ENCODE results near the gene MDFIC. TPM values are rescaled to one million over a fixed set of nuclear protein-coding genes. Genes with fewer than 3 reads are reported as not detected.

MDFIC gene
- total and polyA plus RNA-seq, 2 experiments from 2014 or later: 10.6 to 18.5 TPM

DNA sequence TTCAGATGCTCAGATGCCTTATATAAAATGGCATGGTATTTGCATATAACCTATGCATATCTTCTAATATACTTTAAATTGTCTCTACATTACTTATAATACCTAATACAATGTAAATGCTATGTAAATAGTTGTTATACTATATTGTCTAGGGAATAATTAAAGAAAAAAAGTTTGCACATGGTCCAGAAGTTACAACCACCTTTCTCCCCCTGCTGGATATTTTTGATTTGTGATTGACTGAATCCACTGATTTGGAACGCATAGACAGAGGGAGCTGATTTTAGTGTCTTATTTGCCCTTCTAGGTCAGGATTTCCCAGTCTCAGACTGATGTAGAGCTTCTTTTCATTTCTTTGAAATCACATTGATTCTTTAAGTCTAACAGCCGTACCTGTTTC, 31.8 kb downstream of the MDFIC start:
- no peaks in the 10 kb centered on the region for H3K36me3 ChIP-seq (replicated peaks; ENCODE audit: insufficient read depth, low read depth)
- no peaks in the 10 kb centered on the region for H3K9me2 ChIP-seq (replicated peaks; ENCODE audit: insufficient read depth)
- no peaks in the 10 kb centered on the region for H4K20me1 ChIP-seq (ENCODE audit: insufficient read depth, poor library complexity, severe bottlenecking)
- H3K4me1 ChIP-seq (ENCODE audit: insufficient read depth): no peaks in the 10 kb centered on the region
- DNase-seq (ENCODE audit: low spot score): no peak
- no peaks in the 10 kb centered on the region for H3K9me3 ChIP-seq (ENCODE audit: low read depth)
- no peaks in the 10 kb centered on the region for H3K79me2 ChIP-seq
- WGBS (ENCODE audit: low lambda C conversion rate, missing lambda C conversion rate): 98% methylated on average over 2 of the region's 2 CpGs
- H3K4me2 ChIP-seq: no peak overlapping the region
- H3K27ac ChIP-seq: no peak overlapping the region
- no peak for TF ChIP-seq EZH2phosphoT487 (IDR thresholded peaks at IDR 0.05; ENCODE audit: low read depth, severe bottlenecking, unreplicated experiment)
- TF ChIP-seq, protein P1, sequence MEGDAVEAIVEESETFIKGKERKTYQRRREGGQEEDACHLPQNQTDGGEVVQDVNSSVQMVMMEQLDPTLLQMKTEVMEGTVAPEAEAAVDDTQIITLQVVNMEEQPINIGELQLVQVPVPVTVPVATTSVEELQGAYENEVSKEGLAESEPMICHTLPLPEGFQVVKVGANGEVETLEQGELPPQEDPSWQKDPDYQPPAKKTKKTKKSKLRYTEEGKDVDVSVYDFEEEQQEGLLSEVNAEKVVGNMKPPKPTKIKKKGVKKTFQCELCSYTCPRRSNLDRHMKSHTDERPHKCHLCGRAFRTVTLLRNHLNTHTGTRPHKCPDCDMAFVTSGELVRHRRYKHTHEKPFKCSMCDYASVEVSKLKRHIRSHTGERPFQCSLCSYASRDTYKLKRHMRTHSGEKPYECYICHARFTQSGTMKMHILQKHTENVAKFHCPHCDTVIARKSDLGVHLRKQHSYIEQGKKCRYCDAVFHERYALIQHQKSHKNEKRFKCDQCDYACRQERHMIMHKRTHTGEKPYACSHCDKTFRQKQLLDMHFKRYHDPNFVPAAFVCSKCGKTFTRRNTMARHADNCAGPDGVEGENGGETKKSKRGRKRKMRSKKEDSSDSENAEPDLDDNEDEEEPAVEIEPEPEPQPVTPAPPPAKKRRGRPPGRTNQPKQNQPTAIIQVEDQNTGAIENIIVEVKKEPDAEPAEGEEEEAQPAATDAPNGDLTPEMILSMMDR (IDR thresholded peaks at IDR 0.05; ENCODE audit: poor library complexity): no peak
- TF ChIP-seq EZH2 (IDR thresholded peaks at IDR 0.05; ENCODE audit: borderline replicate concordance): no peak
- no peak overlapping the region for H2AFZ ChIP-seq
- no peaks in the 10 kb centered on the region for H3K27me3 ChIP-seq
- no peak overlapping the region for H3K4me3 ChIP-seq

- Histone ChIP-seq H3K27me3 (no peaks in the 10 kb centered on the region), H3K4me1 (ENCODE audit: insufficient read depth) (no peaks in the 10 kb centered on the region), H3K4me3 (no peak overlapping the region), H3K79me2 (no peaks in the 10 kb centered on the region), H3K9me2 (replicated peaks; ENCODE audit: insufficient read depth) (no peaks in the 10 kb centered on the region), H3K9me3 (ENCODE audit: low read depth) (no peaks in the 10 kb centered on the region), H4K20me1 (ENCODE audit: insufficient read depth, poor library complexity, severe bottlenecking) (no peaks in the 10 kb centered on the region), H3K27ac (no peak overlapping the region), H2AFZ (no peak overlapping the region), H3K4me2 (no peak overlapping the region), H3K36me3 (replicated peaks; ENCODE audit: insufficient read depth, low read depth) (no peaks in the 10 kb centered on the region)
- TF ChIP-seq EZH2 (IDR thresholded peaks at IDR 0.05; ENCODE audit: borderline replicate concordance): no peak
- TF ChIP-seq EZH2phosphoT487 (IDR thresholded peaks at IDR 0.05; ENCODE audit: low read depth, severe bottlenecking, unreplicated experiment): no peak
- TF ChIP-seq, protein P1 (IDR thresholded peaks at IDR 0.05; ENCODE audit: poor library complexity): no peak
- no peak for DNase-seq (ENCODE audit: low spot score)
Measured at GRCh38 chr7:114956702-114957101, 34.8 kb downstream of the MDFIC start.

- H3K4me1 ChIP-seq (ENCODE audit: insufficient read depth): no peaks in the 10 kb centered on the region
- no peaks in the 10 kb centered on the region for H3K79me2 ChIP-seq
- H3K27me3 ChIP-seq: no peaks in the 10 kb centered on the region
- H3K4me3 ChIP-seq: no peak overlapping the region
- TF ChIP-seq, protein P1 (IDR thresholded peaks at IDR 0.05; ENCODE audit: poor library complexity): no peak
- TF ChIP-seq EZH2 (IDR thresholded peaks at IDR 0.05; ENCODE audit: borderline replicate concordance) (no peak), EZH2phosphoT487 (IDR thresholded peaks at IDR 0.05; ENCODE audit: low read depth, severe bottlenecking, unreplicated experiment) (no peak)
- H3K9me2 ChIP-seq (replicated peaks; ENCODE audit: insufficient read depth): no peaks in the 10 kb centered on the region
- WGBS (ENCODE audit: low lambda C conversion rate, missing lambda C conversion rate): 100% methylated on average over 1 of the region's 1 CpG
- H3K4me2 ChIP-seq: no peak overlapping the region
- no peak for DNase-seq (ENCODE audit: low spot score)
- no peaks in the 10 kb centered on the region for H3K36me3 ChIP-seq (replicated peaks; ENCODE audit: insufficient read depth, low read depth)
- no peak overlapping the region for H2AFZ ChIP-seq
- no peaks in the 10 kb centered on the region for H3K9me3 ChIP-seq (ENCODE audit: low read depth)
- H3K27ac ChIP-seq: no peak overlapping the region
- H4K20me1 ChIP-seq (ENCODE audit: insufficient read depth, poor library complexity, severe bottlenecking): no peaks in the 10 kb centered on the region
Measured at GRCh38 chr7:114957444-114957843, 35.5 kb downstream of the MDFIC start.

GRCh38 chr7:114959931-114960330, 38.0 kb downstream of the MDFIC start:
- Histone ChIP-seq H3K9me2 (replicated peaks; ENCODE audit: insufficient read depth) (no peaks in the 10 kb centered on the region), H3K27me3 (no peaks in the 10 kb centered on the region), H3K9me3 (ENCODE audit: low read depth) (no peaks in the 10 kb centered on the region), H2AFZ (no peak overlapping the region), H3K27ac (no peak overlapping the region), H3K4me3 (no peak overlapping the region), H4K20me1 (ENCODE audit: insufficient read depth, poor library complexity, severe bottlenecking) (no peaks in the 10 kb centered on the region), H3K79me2 (peaks cover 11% of the 10 kb centered on the region), H3K4me1 (ENCODE audit: insufficient read depth) (no peaks in the 10 kb centered on the region), H3K36me3 (replicated peaks; ENCODE audit: insufficient read depth, low read depth) (no peaks in the 10 kb centered on the region), H3K4me2 (no peak overlapping the region)
- DNase-seq (ENCODE audit: low spot score): no peak
- WGBS (ENCODE audit: low lambda C conversion rate, missing lambda C conversion rate): 87% methylated on average over 3 of the region's 3 CpGs
- TF ChIP-seq EZH2 (IDR thresholded peaks at IDR 0.05; ENCODE audit: borderline replicate concordance): no peak
- TF ChIP-seq, protein P1 (IDR thresholded peaks at IDR 0.05; ENCODE audit: poor library complexity): no peak
- no peak for TF ChIP-seq EZH2phosphoT487 (IDR thresholded peaks at IDR 0.05; ENCODE audit: low read depth, severe bottlenecking, unreplicated experiment)

Data from hepatocyte (in vitro differentiated cells).